GM21619 (cell line): ENCODE data around the gene NEK2.
"Not testable (repeated sequence)": the region's sequence is repeated elsewhere in the genome, so short reads cannot be mapped to it uniquely, and the experiment has no call there.

Experiments
- ATAC-seq: cut with Tn5 transposase; IDR thresholded peaks from one replicate; pipeline ENCODE4 v1.9.1; 2021; ENCODE audit not compliant: unreplicated experiment

Gene NEK2

GRCh38 chr1:211695135-211695816 lies 19.9 kb upstream of the NEK2 start:
- ATAC-seq, result peak; percentile 26

GRCh38 chr1:211693911-211694310 lies 18.5 kb upstream of the NEK2 start:
- not testable (repeated sequence) for ATAC-seq

- ATAC-seq, result no peak
These were observed 13.0 kb upstream of the NEK2 start for GRCh38 chr1:211688421-211688820.

GRCh38 chr1:211687462-211688215 lies 12.2 kb upstream of the NEK2 start:
- ATAC-seq, result no peak

GRCh38 chr1:211685823-211686222 lies 10.4 kb upstream of the NEK2 start:
- no peak for ATAC-seq

DNA sequence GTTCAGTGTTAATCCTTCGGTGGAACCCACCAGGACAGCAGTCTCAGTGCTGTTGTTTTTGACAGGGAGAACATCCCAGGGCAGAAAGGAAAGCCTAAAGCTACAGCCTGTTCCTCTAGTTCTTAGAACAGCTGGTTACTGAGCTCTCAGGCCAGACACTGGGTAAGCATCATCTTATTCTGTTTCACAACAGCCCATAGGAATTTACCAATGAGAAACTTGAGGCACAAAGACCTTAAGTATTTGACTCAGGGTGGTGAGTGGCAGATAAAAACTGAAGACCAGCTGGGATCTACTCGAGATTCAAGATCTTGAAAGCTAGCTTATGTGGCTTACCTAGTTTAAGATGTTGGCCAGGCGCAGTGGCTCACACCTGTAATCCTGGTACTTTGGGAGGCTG lies 9.4 kb upstream of the NEK2 start:
- ATAC-seq, result no peak

- ATAC-seq, result no peak
These were observed 8.9 kb upstream of the NEK2 start for GRCh38 chr1:211684331-211684730.

DNA sequence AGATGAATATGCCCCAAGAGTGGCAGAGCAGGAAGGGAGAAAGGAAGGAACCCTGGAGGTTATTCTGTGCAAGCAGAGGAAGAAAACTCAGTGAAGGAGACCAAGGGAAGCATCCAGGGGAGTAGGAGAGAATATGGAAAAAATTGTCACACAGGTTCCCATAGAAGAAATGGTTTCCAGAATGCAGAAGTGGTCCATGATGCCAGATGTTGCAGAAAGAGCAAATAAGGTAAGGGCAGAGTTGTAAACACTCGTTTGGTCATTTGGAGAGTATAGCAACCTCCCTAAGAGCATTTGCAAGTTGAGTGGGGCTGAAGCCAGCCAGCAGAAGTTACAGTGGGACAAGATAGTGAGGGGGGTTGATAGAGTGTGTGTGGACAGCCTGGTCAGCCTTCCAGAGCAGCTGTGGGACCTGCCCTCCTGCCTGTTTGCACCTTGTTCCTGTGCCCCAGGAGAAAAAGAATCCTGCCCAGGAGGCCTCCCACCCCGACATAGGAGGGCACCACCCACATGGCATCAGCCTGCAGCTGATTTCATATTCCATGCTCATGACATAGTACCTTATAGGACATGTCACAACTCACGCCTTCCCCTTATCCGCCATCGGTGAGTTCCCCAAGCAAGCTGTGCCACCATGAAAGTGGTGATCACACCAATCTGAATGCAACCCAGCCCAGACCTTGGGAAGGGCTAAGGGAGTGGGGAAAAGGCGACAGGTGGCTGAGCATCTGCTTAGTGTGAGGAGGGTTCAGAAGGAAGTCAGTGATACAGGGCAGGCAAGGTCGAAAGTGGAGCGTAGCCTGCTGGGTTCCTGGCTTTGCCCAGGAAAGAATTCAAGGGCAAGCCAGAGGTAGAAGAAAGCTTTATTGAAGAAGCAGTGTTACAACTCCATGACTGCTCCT lies 8.2 kb upstream of the NEK2 start:
- no peak for ATAC-seq

DNA sequence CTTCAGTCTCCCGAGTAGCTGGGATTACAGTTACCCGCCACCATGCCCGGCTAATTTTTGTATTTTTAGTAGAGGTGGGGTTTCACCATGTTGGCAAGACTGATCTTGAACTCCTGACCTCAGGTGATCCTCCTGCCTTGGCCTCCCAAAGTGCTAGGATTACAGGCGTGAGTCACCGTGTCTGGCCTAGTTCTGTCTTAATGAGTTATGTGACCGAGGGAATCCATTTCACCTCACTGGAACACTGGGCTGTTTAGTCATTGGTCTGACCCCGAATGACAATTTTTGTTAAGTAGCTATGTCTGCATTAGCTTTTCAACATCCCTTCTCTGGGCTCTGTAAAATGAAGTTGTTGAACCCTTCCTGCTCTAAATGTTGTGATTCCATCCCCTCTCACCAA lies 6.8 kb upstream of the NEK2 start:
- not testable (repeated sequence) for ATAC-seq

GRCh38 chr1:211680752-211681327 lies 5.4 kb upstream of the NEK2 start:
- ATAC-seq, result peak; percentile 83

- ATAC-seq, result no peak
These were observed 2.2 kb upstream of the NEK2 start for GRCh38 chr1:211677659-211678058.

GRCh38 chr1:211676761-211677160 lies 1.3 kb upstream of the NEK2 start:
- no peak for ATAC-seq

DNA sequence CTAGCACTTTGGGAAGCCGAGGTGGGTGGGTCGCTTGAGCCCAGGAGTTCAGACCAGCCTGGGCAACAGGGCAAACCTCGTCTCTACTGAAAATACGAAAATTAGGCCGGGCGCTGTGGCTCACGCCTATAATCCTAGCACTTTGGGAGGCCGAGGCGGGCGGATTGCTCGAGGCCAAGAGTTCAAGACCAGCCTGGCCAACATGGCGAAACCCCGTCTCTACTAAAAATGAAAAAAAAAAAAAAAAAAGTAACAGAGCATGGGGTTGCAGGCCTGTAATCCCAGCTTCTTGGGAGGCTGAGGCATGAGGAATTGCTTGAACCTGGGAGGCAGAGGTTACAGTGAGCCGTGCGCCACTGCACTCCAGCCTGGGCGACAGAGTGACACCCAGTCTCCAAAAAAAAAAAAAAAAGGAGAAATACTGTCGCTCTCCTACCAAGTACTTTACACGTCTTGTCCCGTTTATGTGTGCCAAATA lies 724 bp upstream of the NEK2 start:
- ATAC-seq, result no peak

DNA sequence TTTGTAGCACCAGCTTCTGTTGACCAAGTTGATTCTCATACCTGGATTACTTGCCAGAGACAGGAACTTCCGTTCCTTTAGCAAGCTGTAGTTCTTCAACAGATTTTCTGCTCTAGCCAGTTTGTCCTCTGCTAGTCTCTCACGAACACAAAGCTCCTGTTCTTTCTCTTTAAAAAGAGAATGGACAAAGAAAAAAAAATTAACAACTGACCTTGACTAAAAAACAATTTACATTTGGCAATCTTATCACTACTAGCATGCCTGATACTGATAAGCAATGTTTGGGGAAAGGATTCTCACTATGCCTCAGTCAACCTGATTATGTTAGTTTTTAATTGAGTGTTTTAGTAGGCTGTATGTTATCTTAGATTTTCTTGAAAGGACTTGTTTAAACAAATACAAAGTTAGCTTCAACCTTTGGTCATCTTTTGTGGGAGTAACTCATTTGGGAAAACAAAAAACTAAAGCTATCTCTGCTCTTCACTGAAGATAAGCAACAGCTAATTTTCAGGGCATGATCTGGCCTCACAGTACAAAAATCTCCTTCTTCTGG lies 8.3 kb downstream of the NEK2 start:
- no peak for ATAC-seq

DNA sequence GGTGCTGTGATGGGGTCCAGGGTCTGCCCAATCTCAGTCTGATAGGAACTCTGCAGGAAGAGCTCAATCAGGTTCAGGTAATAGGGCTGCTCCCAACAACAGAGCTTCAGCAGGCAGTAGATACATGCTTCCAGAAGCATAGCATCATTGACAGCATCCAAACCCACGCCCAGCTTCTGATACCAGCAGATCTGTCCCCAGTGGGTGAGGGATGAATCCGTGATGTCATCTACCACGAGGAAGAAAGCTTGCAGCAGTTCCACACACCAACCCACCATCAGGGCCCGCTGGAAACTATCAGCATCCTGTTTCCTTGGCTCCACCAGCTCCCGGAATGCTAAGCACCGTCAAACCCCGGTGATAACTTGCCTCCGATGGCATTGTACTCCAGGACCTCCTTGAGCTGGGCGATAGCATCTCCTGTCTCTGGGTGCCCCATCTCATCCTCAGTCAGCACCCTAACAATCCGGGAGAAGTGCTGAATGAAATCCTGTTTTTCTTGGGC lies 14.7 kb downstream of the NEK2 start:
- ATAC-seq, result no peak

- ATAC-seq, result no peak
These were observed 18.7 kb downstream of the NEK2 start for GRCh38 chr1:211656728-211657127.

GRCh38 chr1:211654838-211655787 lies 20.3 kb downstream of the NEK2 start:
- ATAC-seq, result peak; percentile 96

GRCh38 chr1:211653959-211654496 lies 21.4 kb downstream of the NEK2 start:
- no peak for ATAC-seq

DNA sequence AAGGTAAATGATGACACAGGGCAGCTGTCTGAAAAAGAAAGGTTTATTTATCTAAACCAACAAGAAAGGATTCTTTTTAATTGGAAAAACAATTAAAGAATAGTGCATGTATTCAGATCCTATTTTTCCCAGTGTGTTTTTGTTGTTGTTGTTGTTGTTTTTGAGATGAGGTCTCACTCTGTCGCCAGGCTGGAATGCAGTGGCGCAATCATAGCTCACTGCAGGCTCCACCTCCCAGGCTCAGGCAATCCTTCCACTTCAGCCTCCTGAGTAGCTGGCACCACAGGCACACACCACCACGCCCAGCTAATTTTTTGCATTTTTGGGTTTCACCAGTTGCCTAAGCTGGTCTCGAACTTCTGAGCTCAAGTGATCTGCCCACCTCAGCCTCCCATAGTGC lies 22.1 kb downstream of the NEK2 start:
- ATAC-seq, result no peak
